ENCODE data around the gene ZNF76.
A peak's percentile ranks its signal among the peaks of the same experiment; 100 is the strongest.

ZNF76 gene

GRCh38 chr6:35259194-35259947, at the start of gene ZNF76:
ZNF76 (plus strand) TSS chr6:35259735; CDS start chr6:35281152, 21,417 bp downstream.
- DNase-seq = peak; percentile 93 to 96

GRCh38 chr6:35213298-35213791, 46.2 kb upstream of the ZNF76 start:
- no peak for DNase-seq

- DNase-seq = peak in 1 of 2 donors; percentile 22
Measured at GRCh38 chr6:35213824-35214756, 45.4 kb upstream of the ZNF76 start, which contains the start of gene SCUBE3. SCUBE3 (plus strand) TSS chr6:35213956; CDS start chr6:35214419, 463 bp downstream.

- DNase-seq = no peak
Measured at GRCh38 chr6:35214869-35215664, 44.5 kb upstream of the ZNF76 start.

GRCh38 chr6:35215665-35216411, 43.7 kb upstream of the ZNF76 start:
- no peak for DNase-seq

- no peak for DNase-seq
Measured at GRCh38 chr6:35216412-35216732, 43.2 kb upstream of the ZNF76 start.

GRCh38 chr6:35216851-35217811, 42.4 kb upstream of the ZNF76 start:
- no peak for DNase-seq

- no peak for DNase-seq
Measured at GRCh38 chr6:35218021-35218420, 41.5 kb upstream of the ZNF76 start.

- DNase-seq = no peak
Measured at GRCh38 chr6:35218456-35218855, 41.1 kb upstream of the ZNF76 start.

GRCh38 chr6:35219683-35220326, 39.7 kb upstream of the ZNF76 start:
- no peak for DNase-seq

GRCh38 chr6:35220711-35221110, 38.8 kb upstream of the ZNF76 start:
- no peak for DNase-seq

GRCh38 chr6:35223396-35223795, 36.1 kb upstream of the ZNF76 start:
- no peak for DNase-seq

GRCh38 chr6:35224720-35225119, 34.8 kb upstream of the ZNF76 start:
- no peak for DNase-seq

- no peak for DNase-seq
Measured at GRCh38 chr6:35228481-35228880, 31.1 kb upstream of the ZNF76 start.

- no peak for DNase-seq
Measured at GRCh38 chr6:35229304-35229703, 30.2 kb upstream of the ZNF76 start.

GRCh38 chr6:35230498-35230897, 29.0 kb upstream of the ZNF76 start:
- no peak for DNase-seq

GRCh38 chr6:35230950-35231349, 28.6 kb upstream of the ZNF76 start:
- no peak for DNase-seq

- no peak for DNase-seq
Measured at GRCh38 chr6:35231563-35231962, 28.0 kb upstream of the ZNF76 start.

GRCh38 chr6:35234901-35235300, 24.6 kb upstream of the ZNF76 start:
- DNase-seq = no peak

- DNase-seq = no peak
Measured at GRCh38 chr6:35236223-35236622, 23.3 kb upstream of the ZNF76 start.

Measured in stimulated activated CD4-positive, alpha-beta T cell treated with anti-CD3 and anti-CD28 coated beads, Interleukin-2, amount 100 ng/mL, for 24 hours (primary cell).